SK-N-MC (cell line): Measurements from ENCODE around the gene STK32A.

ENCODE experiments used
- DNase-seq: peaks from one replicate; pipeline ENCODE4 v3.0.0-alpha.2; 2011; ENCODE audit warnings: low read depth, low spot score
- H3K27ac ChIP-seq: fragments of 200-600 bp; sonication (generic); 2 replicates; pipeline ENCODE4 v1.5.1; 2016; ENCODE audit warnings: mixed run types
- H3K36me3 ChIP-seq: fragments of 200-600 bp; sonication (generic); 2 replicates; pipeline ENCODE4 v1.6.1; 2017; ENCODE audit warnings: antibody characterized with exemption, low read length, mixed read lengths; ENCODE audit not compliant: insufficient read depth
- H3K4me3 ChIP-seq: fragments of 200-600 bp; sonication (generic); 2 replicates; pipeline ENCODE4 v1.5.1; 2016
- H3K9ac ChIP-seq: fragments of 200-600 bp; sonication (generic); 2 replicates; pipeline ENCODE4 v1.8.0; 2017; ENCODE audit warnings: mixed run types, mixed read lengths; ENCODE audit not compliant: insufficient read length
- H3K9me3 ChIP-seq: fragments of 200-600 bp; sonication (generic); 2 replicates; pipeline ENCODE4 v1.6.1; 2017; ENCODE audit warnings: low read depth, mild to moderate bottlenecking, antibody characterized with exemption, low read length, moderate library complexity, mixed read lengths
- EZH2 ChIP-seq: fragments of 200-600 bp; sonication (generic); IDR thresholded peaks from one replicate; pipeline ENCODE4 v1.6.1; 2017; ENCODE audit warnings: antibody characterized with exemption
- FOXP2 ChIP-seq: optimal IDR thresholded peaks from 2 replicates; pipeline ENCODE3; 2011; ENCODE audit warnings: mild to moderate bottlenecking, moderate library complexity; ENCODE audit not compliant: insufficient read depth; ENCODE audit errors: extremely low read length, control extremely low read depth
- POLR2AphosphoS5 ChIP-seq: IDR thresholded peaks from 2 replicates; pipeline ENCODE4 v1.6.1; 2012; ENCODE audit warnings: mild to moderate bottlenecking, low read depth, low read length, borderline replicate concordance

Gene STK32A

DNA sequence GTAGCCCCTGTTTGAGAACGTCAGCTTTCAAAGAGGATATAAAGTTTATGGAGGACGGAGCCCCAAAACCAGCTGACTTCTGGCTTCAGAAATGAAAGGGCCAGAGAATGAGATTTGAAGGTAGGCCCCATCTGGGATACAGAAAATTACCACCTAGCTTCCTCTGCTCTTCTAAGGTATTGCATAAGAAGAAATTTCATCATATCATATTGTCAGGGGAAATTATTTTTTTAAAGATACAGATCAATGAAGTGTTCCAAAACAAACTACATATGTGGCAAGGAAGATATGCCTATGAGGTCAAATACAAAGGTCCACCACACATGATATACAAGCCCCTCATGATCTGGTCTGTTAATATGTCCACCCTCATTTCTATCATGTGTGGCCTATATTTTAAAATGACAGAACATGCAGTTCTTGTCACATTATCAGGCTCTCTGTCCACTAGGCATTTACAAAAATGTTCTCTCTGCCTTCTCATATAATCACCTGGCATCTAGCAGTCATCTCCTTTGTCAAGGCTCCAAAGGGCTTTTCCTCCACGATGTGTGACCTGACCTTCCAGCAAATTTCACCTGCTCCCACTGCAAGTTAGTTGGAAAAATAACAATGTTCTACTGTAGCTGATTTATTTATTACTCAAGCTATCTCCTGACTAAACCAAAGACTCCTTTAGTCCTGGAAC is 192.0 kb downstream of the STK32A start:
- peaks cover 13% of the 10 kb centered on the region; the same call in 1 of the 2 replicates for H3K36me3 ChIP-seq
- no peak for DNase-seq
- H3K27ac ChIP-seq, result no peak overlapping the region
- no peak overlapping the region for H3K9ac ChIP-seq
- no peak overlapping the region for H3K4me3 ChIP-seq
- H3K9me3 ChIP-seq, result no peaks in the 10 kb centered on the region
- TF ChIP-seq EZH2, result no peak
- TF ChIP-seq FOXP2, result no peak
- TF ChIP-seq POLR2AphosphoS5, result no peak

- DNase-seq, result no peak
- Histone ChIP-seq H3K36me3 (peaks cover 13% of the 10 kb centered on the region; the same call in 1 of the 2 replicates), H3K9me3 (no peaks in the 10 kb centered on the region), H3K27ac (no peak overlapping the region), H3K9ac (no peak overlapping the region), H3K4me3 (no peak overlapping the region)
- TF ChIP-seq FOXP2, result no peak
- TF ChIP-seq EZH2, result no peak
- no peak for TF ChIP-seq POLR2AphosphoS5
Observed at GRCh38 chr5:147427521-147428401, 192.9 kb downstream of the STK32A start.

- Histone ChIP-seq H3K27ac (no peak overlapping the region), H3K4me3 (no peak overlapping the region), H3K9ac (no peak overlapping the region), H3K9me3 (no peaks in the 10 kb centered on the region), H3K36me3 (no peaks in the 10 kb centered on the region)
- TF ChIP-seq FOXP2 (no peak), EZH2 (no peak), POLR2AphosphoS5 (no peak)
- DNase-seq, result no peak
Observed at GRCh38 chr5:147430628-147431027, 195.8 kb downstream of the STK32A start.

DNA sequence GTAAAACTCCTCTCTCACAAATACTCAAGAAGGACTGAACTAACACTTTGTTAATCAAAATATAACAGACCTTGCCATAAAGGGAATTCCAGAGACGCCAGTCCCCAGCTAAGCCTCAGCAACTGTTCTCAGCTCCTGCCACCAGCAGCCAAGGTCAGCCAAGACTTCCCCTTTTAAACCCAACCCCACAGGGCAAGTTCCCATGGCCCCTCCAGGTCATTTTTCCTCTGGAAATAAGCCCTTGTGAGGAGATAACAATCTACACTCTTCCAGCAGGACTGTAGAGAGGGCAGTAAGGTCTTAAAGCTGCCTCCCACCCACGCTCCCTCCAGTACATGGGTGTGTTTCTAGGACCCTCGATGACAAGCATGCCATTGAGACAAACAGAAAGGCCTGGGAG is 196.8 kb downstream of the STK32A start:
- no peak overlapping the region for H3K27ac ChIP-seq

GRCh38 chr5:147432323-147432722 is 197.5 kb downstream of the STK32A start:
- TF ChIP-seq EZH2, result no peak
- TF ChIP-seq POLR2AphosphoS5, result no peak
- TF ChIP-seq FOXP2, result no peak
- Histone ChIP-seq H3K4me3 (no peak overlapping the region), H3K27ac (no peak overlapping the region), H3K36me3 (no peaks in the 10 kb centered on the region), H3K9ac (no peak overlapping the region), H3K9me3 (no peaks in the 10 kb centered on the region)
- DNase-seq, result no peak

More for the DNA sequence above, 196.8 kb downstream of the STK32A start:
- no peak for TF ChIP-seq EZH2
- no peak for TF ChIP-seq POLR2AphosphoS5
- TF ChIP-seq FOXP2, result no peak
- H3K9ac ChIP-seq, result no peak overlapping the region
- H3K4me3 ChIP-seq, result no peak overlapping the region
- H3K36me3 ChIP-seq, result no peaks in the 10 kb centered on the region
- no peak for DNase-seq
- H3K9me3 ChIP-seq, result no peaks in the 10 kb centered on the region

DNA sequence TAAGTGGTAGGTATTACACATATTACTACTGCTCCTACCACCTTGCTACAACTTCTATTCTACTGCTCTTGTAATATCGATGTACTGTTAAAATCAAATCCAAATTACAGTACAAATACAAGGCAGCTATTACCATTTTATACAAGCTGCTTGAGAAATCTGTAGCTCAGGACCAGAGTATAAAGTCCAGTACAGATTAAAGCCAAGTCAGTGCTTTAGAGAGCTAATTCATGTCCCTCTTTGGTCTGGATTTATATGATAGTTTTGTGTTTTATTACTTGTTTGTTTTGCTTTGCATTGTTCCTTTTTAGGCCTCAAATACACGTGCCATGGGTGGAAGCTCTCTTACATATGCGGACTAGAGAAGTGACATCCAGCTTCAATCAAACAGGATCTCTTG is 199.2 kb downstream of the STK32A start:
- TF ChIP-seq EZH2, result no peak
- no peak for TF ChIP-seq FOXP2
- TF ChIP-seq POLR2AphosphoS5, result no peak
- Histone ChIP-seq H3K9ac (no peak overlapping the region), H3K27ac (no peak overlapping the region), H3K36me3 (no peaks in the 10 kb centered on the region), H3K9me3 (no peaks in the 10 kb centered on the region), H3K4me3 (no peak overlapping the region)
- no peak for DNase-seq

GRCh38 chr5:147436596-147436995 is 201.8 kb downstream of the STK32A start:
- TF ChIP-seq POLR2AphosphoS5 (no peak), FOXP2 (no peak), EZH2 (no peak)
- Histone ChIP-seq H3K27ac (no peak overlapping the region), H3K4me3 (no peak overlapping the region), H3K9me3 (no peaks in the 10 kb centered on the region), H3K9ac (no peak overlapping the region), H3K36me3 (no peaks in the 10 kb centered on the region)
- no peak for DNase-seq

DNA sequence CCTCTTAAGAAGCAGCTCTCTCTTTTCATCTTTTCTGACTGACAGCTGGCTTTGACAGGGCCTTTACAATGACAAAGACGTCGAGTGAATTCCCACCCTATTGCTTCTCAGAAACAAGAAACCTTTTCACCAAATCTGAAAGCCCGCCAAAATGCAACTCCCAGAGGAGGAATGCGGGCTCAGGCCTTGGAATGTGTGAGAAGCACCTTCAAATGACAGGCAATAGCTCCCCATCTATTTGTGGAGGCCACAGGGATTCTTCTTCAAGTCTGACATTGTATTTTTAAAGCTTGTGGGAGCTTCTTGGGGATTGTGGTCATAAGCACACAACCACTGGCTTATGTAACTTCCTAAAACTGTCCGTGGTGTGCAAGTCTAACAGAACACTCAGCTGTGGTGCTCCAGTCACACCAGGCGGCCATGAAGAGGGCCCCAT is 202.4 kb downstream of the STK32A start:
- H3K4me3 ChIP-seq, result no peak overlapping the region
- H3K27ac ChIP-seq, result no peak overlapping the region
- no peak overlapping the region for H3K9ac ChIP-seq
- TF ChIP-seq POLR2AphosphoS5 (no peak), FOXP2 (no peak), EZH2 (no peak)
- no peak for DNase-seq
- no peaks in the 10 kb centered on the region for H3K36me3 ChIP-seq
- H3K9me3 ChIP-seq, result no peaks in the 10 kb centered on the region
